ENCODE results near the gene NDST1.

NDST1 gene

DNA sequence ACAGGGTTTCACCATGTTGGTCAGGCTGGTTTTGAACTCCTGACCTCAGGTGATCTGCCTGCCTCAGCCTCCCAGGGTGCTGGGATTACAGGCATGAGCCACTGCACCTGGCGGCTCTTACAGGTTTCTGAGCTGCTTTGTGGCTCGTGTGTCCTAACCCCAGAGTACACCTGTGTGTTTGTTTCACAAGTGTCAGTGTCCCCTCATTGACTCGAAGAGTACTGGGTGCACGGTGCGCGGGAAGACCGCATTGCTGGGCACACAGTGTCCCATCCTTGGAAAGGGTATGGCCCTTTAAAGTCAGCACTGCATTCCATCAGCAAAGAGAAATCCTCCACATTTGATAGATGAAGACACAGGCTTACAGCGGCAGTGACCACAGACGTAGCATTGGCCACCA lies 23.8 kb downstream of the NDST1 start:
- no peak for DNase-seq (ENCODE audit: low spot score)
- TF ChIP-seq, protein P1, sequence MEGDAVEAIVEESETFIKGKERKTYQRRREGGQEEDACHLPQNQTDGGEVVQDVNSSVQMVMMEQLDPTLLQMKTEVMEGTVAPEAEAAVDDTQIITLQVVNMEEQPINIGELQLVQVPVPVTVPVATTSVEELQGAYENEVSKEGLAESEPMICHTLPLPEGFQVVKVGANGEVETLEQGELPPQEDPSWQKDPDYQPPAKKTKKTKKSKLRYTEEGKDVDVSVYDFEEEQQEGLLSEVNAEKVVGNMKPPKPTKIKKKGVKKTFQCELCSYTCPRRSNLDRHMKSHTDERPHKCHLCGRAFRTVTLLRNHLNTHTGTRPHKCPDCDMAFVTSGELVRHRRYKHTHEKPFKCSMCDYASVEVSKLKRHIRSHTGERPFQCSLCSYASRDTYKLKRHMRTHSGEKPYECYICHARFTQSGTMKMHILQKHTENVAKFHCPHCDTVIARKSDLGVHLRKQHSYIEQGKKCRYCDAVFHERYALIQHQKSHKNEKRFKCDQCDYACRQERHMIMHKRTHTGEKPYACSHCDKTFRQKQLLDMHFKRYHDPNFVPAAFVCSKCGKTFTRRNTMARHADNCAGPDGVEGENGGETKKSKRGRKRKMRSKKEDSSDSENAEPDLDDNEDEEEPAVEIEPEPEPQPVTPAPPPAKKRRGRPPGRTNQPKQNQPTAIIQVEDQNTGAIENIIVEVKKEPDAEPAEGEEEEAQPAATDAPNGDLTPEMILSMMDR (IDR thresholded peaks at IDR 0.05; ENCODE audit: borderline replicate concordance, control extremely low read depth, extremely low read depth, insufficient read depth, missing control alignments): no peak
- in situ Hi-C loops (cut with MboI; ENCODE audit: low sequenced_read_pairs, unreplicated experiment): no loop called here

DNA sequence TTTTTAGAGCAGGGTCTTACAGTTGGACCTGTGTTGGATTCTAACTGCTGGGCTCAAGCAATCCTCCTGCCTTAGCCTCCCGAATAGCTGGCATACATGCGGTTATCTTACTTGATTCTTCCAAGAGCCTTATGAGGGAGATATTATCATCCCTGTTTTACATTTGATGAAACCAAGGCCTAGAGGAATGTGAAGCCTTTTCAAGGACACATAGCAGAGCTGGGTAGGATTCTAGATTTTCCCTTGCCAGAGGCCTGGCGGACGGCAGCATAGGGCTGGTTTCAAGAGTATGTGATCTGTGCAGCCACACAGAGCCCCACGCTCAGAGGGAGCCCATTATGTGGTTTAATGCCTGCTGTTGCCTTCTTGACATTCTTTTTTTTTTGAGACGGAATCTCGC lies 24.2 kb downstream of the NDST1 start:
- in situ Hi-C loops (cut with MboI; ENCODE audit: low sequenced_read_pairs, unreplicated experiment): no loop called here
- DNase-seq (ENCODE audit: low spot score): no peak
- TF ChIP-seq, protein P1 (IDR thresholded peaks at IDR 0.05; ENCODE audit: borderline replicate concordance, control extremely low read depth, extremely low read depth, insufficient read depth, missing control alignments): no peak

- in situ Hi-C loops (cut with MboI; ENCODE audit: low sequenced_read_pairs, unreplicated experiment): no loop called here
- TF ChIP-seq, protein P1 (IDR thresholded peaks at IDR 0.05; ENCODE audit: borderline replicate concordance, control extremely low read depth, extremely low read depth, insufficient read depth, missing control alignments): no peak
- DNase-seq (ENCODE audit: low spot score): no peak
These were observed 25.1 kb downstream of the NDST1 start for GRCh38 chr5:150532996-150533395.

GRCh38 chr5:150534811-150535210 lies 26.9 kb downstream of the NDST1 start:
- TF ChIP-seq, protein P1 (IDR thresholded peaks at IDR 0.05; ENCODE audit: borderline replicate concordance, control extremely low read depth, extremely low read depth, insufficient read depth, missing control alignments): no peak
- no peak for DNase-seq (ENCODE audit: low spot score)
- in situ Hi-C loops (cut with MboI; ENCODE audit: low sequenced_read_pairs, unreplicated experiment): no loop called here

- no peak for DNase-seq (ENCODE audit: low spot score)
- in situ Hi-C loops (cut with MboI; ENCODE audit: low sequenced_read_pairs, unreplicated experiment): no loop called here
- TF ChIP-seq, protein P1 (IDR thresholded peaks at IDR 0.05; ENCODE audit: borderline replicate concordance, control extremely low read depth, extremely low read depth, insufficient read depth, missing control alignments): no peak
These were observed 27.7 kb downstream of the NDST1 start for GRCh38 chr5:150535611-150536010.

GRCh38 chr5:150538007-150538917 lies 30.3 kb downstream of the NDST1 start:
- in situ Hi-C loops (cut with MboI; ENCODE audit: low sequenced_read_pairs, unreplicated experiment): no loop called here
- TF ChIP-seq, protein P1 (IDR thresholded peaks at IDR 0.05; ENCODE audit: borderline replicate concordance, control extremely low read depth, extremely low read depth, insufficient read depth, missing control alignments): no peak
- no peak for DNase-seq (ENCODE audit: low spot score)

Measured in GM13976 (cell line).